Stimulated activated CD4-positive, alpha-beta T cell treated with anti-CD3 and anti-CD28 coated beads, Interleukin-1b, Interleukin-23, amount 100 ng/mL, for 24 hours (primary cell): Measurements from ENCODE around the gene PDXP.
"Not testable (repeated sequence)": the region's sequence is repeated elsewhere in the genome, so short reads cannot be mapped to it uniquely, and the experiment has no call there.

Experiments
- DNase-seq, 4 experiments: peaks; one replicate each; pipeline ENCODE4 v3.0.0-alpha.2; 2020; ENCODE audit warnings: low read depth in 4 of 4, low spot score in 1 of 4

Gene PDXP

GRCh38 chr22:37672920-37673455 lies 14.5 kb downstream of the PDXP start:
- DNase-seq = no peak

DNA sequence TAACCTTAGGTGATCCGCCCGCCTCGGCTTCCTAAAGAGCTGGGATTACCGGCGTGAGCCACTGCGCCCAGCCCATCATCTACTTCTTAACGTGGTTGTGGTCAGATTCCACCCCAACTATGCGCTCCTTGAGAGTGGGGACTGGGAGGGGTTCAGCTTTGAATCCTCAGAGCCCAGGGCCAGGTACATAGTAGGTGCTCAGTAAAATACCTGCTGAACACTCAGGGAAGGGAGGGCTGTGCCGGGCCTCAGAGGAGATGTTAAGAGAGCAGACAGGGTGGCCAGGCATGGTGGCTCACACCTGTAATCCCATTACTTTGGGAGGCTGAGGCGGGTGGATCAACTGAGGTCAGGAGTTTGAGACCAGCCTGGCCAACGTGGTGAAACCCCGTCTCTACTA lies 15.7 kb downstream of the PDXP start:
- no peak for DNase-seq

DNA sequence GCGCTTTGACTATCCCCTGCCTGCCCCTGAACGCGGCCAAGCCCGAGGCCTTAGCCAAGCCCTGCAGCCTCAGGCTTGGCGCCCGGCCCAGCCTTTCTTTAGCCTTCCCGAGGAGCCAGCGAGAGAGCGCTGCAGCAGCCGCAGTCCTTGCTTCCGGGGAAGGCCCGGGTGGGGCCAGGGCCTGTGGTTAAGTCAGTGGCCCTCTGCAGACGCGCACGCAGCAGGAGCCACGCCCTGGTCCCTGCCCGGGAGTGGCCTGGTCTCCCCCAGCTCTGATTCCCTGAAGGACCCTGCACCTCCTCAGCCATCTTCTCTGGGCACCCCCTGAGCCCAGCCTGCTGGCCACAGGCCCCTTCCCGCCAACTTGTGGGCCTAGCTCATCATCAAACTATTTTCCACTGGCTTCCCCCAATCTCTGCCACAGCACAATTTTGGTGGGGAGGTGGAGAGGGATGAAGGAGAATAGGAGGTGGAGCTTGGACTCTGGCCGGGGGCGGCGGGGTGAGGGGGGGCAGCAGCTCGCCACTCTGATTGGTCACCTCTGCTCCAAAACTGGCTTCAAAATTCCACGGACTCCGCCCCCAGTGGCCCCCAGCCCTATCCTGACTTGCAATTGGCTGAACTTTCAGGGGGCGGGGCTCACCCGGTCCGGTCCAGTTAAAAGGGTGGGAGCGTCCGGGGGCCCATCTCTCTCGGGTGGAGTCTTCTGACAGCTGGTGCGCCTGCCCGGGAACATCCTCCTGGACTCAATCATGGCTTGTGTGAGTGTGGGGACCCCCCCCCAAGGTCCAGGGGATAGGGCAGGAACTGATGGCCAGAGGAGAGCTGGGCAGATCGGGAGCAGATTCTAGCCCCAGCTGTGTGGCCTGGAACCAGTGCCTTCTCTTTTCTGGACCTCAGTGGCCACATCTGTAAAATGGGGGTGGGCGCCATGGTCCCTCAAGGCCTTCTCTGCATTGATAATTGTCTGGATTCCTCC lies 16.7 kb downstream of the PDXP start, which contains the start of gene LGALS1:
TSS of gene LGALS1 (plus strand) at position 686 of the 979 bp plus-strand sequence. CDS start at position 753, 67 bp downstream.
- peak in 1 of 4 experiments; percentile 53 for DNase-seq

DNA sequence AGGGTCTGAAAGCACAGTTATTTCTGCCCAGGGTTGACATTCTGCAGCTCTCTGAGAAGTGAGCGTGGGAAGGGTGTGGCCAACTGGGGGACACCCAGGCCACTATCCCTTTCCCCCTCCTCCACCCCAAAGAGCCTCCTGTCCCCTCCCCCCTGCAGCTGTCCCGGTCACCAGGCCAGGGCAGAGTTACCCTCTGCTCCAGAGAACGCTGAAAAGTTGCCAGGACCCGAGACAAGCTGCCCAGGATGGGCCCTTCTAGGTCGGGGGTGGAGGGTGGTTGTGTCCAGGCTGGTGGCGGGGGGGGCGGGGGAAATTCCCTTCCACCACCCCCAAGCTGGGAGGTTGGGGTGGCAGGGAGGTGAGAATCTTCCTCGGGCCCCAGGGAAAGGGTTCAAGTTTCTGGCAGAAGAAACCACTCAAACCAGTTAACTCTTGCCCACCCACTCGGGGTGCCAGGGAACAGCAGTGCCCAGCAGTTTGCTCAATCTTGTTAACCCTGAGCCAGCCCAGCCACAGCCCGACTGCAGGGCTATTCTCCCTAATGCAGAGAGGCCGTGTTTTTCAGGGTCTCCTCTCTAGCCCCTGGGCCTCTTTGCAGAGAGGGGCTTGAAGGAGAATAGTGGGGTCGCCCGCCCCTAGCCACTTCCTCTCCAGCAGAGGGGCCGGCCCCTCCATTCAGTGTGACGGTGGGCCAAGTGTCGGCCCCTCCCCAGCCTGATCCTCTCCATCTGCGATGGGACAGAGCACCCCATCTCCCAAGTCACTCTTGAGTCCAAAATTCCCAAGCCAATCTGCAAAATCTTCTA lies 17.6 kb downstream of the PDXP start:
- DNase-seq = peak in 1 of 4 experiments; percentile 11

- peak; percentile 75 to 93 (median 88) for DNase-seq
These were observed 18.4 kb downstream of the PDXP start for GRCh38 chr22:37676736-37677492.

DNA sequence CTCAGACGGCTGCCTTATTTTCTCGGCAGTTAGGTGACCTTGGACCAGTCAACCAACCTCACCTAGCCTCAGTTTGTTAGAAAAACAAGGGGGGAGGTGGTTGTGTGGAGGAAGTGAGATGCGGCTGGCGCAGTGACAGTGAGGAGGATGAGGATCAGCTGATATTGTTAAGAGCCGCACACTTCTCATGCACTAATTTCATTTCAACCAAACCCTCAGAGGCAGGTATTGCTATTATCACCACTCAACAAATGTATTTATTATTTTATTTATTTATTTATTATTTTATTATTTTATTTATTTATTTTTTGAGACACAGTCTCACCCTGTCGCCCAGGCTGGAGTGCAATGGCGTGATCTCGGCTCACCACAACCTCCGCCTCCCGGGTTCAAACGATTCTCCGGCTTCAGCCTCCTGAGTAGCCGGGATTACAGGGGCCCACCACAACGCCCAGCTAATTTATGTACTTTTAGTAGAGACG lies 19.0 kb downstream of the PDXP start:
- DNase-seq = no peak

DNA sequence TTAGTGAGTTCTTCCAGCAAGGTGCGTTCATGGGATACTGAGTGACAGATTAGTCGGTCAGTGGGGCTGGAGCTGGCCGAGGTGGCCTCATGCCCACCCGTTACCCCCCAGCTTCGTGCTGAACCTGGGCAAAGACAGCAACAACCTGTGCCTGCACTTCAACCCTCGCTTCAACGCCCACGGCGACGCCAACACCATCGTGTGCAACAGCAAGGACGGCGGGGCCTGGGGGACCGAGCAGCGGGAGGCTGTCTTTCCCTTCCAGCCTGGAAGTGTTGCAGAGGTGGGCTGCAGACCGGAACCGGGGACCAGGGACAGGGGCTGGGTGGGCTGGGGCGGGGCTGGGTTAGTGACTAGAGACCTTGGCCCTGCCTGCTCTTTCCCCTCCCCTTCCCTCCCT lies 19.8 kb downstream of the PDXP start:
- DNase-seq = no peak

DNA sequence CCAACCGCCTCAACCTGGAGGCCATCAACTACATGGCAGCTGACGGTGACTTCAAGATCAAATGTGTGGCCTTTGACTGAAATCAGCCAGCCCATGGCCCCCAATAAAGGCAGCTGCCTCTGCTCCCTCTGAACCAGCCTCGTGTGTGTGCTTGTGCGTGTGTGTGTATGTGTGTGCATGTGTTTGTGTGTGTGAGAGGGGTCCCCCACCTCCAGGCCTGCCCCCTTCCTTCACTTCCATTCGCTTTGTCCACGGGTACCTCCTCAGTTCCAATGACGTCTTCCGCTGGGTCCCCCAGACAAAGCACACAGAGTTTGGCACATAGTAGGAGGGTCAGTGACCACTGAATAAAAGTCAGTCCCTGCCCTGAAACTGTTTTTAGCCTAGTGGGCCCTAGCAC lies 21.1 kb downstream of the PDXP start:
- no peak for DNase-seq

GRCh38 chr22:37680191-37680851 lies 21.8 kb downstream of the PDXP start:
- DNase-seq = no peak

- DNase-seq = no peak
These were observed 22.5 kb downstream of the PDXP start for GRCh38 chr22:37681001-37681424.

GRCh38 chr22:37681556-37682049 lies 23.1 kb downstream of the PDXP start:
- DNase-seq = peak; percentile 39 to 73 (median 48)

DNA sequence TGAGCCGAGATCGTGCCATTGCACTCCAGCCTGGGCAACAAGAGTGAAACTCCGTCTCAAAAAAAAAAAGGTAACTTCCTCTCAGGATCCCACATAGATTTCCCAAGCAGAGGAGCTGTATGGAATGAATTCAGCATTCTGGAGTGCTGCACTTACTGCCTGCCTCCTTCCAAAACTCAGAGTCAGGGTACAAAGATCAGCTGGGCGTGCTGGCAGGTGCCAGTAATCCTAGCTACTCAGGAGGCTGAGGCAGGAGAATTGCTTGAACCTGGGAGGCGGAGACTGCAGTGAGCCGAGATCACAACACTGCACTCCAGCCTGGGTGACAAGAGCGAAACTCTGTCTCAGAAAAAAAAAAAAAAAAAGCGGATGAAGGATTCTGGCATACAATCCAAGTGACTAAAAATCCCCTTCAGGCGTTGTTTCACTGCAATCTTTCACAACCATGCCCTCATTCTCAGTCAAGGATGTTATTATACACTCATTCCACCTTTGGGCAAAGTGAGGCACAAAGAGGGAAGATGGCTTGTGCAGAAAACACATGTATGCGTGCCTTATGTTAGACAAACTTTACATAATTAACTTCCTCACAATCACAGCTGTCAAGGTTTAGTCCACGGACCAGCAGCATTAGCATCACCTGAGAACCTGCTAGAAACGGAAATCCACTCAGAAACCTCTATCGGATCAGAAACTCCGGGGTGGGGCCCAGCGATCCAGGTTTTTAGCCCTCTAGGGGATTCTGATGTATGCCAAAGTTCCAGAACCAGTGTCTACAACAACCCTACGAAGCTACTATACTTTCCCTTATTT lies 26.5 kb downstream of the PDXP start:
- DNase-seq = no peak

DNA sequence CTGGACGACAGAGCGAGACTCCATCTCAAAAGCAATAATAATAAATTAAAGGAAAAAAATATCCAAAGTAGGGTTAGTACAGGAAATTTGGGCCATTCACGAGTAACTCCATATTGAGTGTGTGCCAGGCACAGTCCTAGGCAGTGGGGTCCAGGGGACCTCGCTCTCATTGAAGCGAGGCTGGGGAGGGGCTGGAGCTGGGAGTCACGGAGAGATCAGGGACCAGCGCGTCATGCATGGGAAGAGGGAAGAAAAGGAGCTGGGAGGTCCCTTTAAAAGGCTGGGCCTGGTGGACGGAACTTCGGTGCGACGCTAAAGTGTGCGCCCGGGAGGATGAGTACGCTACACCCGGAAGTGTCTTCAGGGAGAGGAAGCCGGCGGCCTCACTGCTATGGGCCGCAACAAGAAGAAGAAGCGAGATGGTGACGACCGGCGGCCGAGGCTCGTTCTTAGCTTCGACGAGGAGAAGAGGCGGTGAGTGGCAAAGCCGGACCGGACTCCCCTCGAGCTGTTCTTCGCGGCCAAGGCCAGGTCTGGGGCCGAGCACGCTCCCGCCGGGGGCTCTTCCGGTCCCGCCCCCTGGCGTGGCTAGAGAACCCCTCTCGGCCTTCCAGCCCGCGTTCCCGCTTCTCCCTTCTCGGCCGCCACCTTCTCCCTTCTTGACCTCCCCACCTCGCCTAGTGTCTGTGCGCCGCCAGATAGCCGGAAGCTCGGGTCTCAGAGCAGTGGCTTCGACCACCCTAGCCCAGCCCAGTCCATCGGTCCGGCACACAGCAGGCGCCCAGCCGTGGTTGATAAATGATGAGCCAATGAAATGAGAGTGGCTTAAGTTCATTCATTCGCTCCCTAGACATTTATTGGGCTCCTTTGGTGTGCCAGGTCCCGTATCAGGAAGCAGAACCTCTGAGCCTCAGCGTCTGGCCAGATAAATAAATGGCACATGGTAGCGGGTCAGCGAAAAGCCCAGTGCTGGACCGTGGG lies 27.8 kb downstream of the PDXP start, which contains the start of gene NOL12:
TSS of gene NOL12 (plus strand) at position 342 of the 981 bp plus-strand sequence. CDS start at position 392, 50 bp downstream.
- DNase-seq = peak; percentile 29 to 66 (median 58)

- DNase-seq = no peak
These were observed 31.9 kb downstream of the PDXP start for GRCh38 chr22:37690407-37690806.

- DNase-seq = no peak
These were observed 32.5 kb downstream of the PDXP start for GRCh38 chr22:37690901-37691504.

DNA sequence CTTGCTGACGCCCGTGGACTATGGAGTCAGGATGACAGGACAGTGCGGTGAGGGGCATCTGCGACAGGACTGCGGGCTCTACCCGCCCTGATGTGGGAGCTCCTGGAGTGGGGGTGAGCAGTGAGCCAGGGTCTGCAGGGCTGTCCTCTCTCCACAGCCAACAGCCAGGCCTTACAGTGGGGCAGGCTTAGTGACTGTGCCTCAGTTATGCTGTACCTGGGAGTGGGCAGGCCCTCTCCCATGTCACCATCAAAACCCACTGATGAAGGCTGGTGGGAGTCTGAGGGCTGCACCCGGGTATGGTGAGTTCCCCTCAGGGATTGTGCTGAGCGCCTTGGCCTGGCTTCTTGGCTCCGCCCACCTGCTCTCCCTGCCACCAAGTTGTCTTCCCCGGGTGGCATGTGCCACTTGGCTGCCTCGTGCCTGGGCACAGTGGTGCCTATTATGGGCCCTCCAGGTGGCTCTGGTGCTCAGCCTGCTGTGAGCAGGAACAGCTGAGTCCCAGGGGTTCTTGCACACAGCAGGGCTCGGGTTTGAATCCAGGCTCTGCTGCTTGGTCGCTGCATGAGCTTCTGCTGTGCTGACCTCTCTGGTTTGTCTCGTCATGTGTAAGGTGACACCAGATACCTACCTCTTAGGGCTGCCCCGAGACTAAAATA lies 34.2 kb downstream of the PDXP start:
- no peak for DNase-seq

DNA sequence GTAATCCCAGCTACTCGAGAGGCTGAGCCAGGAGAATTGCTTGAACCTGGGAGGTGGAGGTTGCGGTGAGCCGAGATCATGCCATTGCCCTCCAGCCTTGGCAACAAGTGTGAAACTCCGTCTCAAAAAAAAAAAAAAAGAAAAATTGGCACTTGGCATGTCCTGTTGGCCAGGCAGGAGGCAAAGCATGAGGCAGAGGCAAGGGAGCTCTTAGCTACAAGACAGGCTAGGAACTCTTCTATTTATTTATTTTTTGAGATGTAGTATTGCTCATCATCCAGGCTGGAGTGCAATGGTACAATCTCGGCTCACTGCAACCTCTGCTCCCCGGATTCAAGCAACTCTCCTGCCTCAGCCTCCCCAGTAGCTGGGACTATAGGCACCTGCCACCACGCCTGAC lies 35.6 kb downstream of the PDXP start:
- DNase-seq = not testable (repeated sequence)
